OCI-LY3 (cell line): Measurements from ENCODE around the gene TBC1D32.

Source experiments
- H2AFZ ChIP-seq: fragments of 200-600, 300-600 bp; shearing (Covaris generic); 2 replicates; pipeline ENCODE4 v1.6.0; 2014; ENCODE audit warnings: antibody characterized with exemption, low read depth, low read length
- H3K27ac ChIP-seq: fragments of 200-600, 300-600 bp; sonication (generic); 2 replicates; pipeline ENCODE4 v1.5.1; 2014; ENCODE audit warnings: mild to moderate bottlenecking, low read length, moderate library complexity, mixed read lengths
- H3K27me3 ChIP-seq: fragments of 200-600, 300-600 bp; sonication (generic); 2 replicates; pipeline ENCODE4 v1.6.1; 2014; ENCODE audit warnings: low read depth, low read length, mixed read lengths
- H3K36me3 ChIP-seq: fragments of 200-600, 300-600 bp; sonication (generic); replicated peaks from 2 replicates; pipeline ENCODE3; 2014; ENCODE audit warnings: low read depth, low read length, mixed read lengths
- H3K4me1 ChIP-seq: fragments of 300-600, 200-600 bp; sonication (generic); 2 replicates; pipeline ENCODE4 v1.6.1; 2014; ENCODE audit warnings: low read length, mixed read lengths
- H3K4me2 ChIP-seq: fragments of 200-600, 300-600 bp; sonication (generic); 2 replicates; pipeline ENCODE4 v1.6.1; 2014; ENCODE audit warnings: low read length, mixed read lengths
- H3K4me3 ChIP-seq: fragments of 300-600, 200-600 bp; sonication (generic); 2 replicates; pipeline ENCODE4 v1.5.1; 2014; ENCODE audit warnings: antibody characterized with exemption, mild to moderate bottlenecking, low read length, moderate library complexity
- H3K79me2 ChIP-seq: fragments of 300-600, 200-600 bp; shearing (Covaris generic); 2 replicates; pipeline ENCODE4 v1.6.1; 2014; ENCODE audit warnings: mild to moderate bottlenecking, low read length, mixed read lengths
- H3K9ac ChIP-seq: fragments of 300-600, 200-600 bp; shearing (Covaris generic); 2 replicates; pipeline ENCODE4 v1.6.0; 2014; ENCODE audit warnings: mild to moderate bottlenecking, low read length, moderate library complexity
- H3K9me3 ChIP-seq: fragments of 200-600, 300-600 bp; shearing (Covaris generic); 2 replicates; pipeline ENCODE4 v1.6.1; 2014; ENCODE audit warnings: low read length, mixed read lengths; ENCODE audit not compliant: insufficient read depth
- H4K20me1 ChIP-seq: fragments of 200-600, 300-600 bp; sonication (generic); 2 replicates; pipeline ENCODE4 v1.6.1; 2016; ENCODE audit warnings: low read length, mixed read lengths; ENCODE audit not compliant: insufficient read depth
- EZH2phosphoT487 ChIP-seq: fragments of 200-600 bp; shearing (Covaris generic); IDR thresholded peaks from 2 replicates; pipeline ENCODE4 v1.6.1; 2018; ENCODE audit warnings: antibody characterized with exemption, mixed run types, low read depth
- TF ChIP-seq, protein P1 (sequence below): fragments of 200-600, 300-600 bp; sonication (generic); IDR thresholded peaks from 2 replicates; pipeline ENCODE4 v1.5.1; 2014; ENCODE audit warnings: antibody characterized with exemption, low read length, low read depth

TBC1D32 gene

DNA sequence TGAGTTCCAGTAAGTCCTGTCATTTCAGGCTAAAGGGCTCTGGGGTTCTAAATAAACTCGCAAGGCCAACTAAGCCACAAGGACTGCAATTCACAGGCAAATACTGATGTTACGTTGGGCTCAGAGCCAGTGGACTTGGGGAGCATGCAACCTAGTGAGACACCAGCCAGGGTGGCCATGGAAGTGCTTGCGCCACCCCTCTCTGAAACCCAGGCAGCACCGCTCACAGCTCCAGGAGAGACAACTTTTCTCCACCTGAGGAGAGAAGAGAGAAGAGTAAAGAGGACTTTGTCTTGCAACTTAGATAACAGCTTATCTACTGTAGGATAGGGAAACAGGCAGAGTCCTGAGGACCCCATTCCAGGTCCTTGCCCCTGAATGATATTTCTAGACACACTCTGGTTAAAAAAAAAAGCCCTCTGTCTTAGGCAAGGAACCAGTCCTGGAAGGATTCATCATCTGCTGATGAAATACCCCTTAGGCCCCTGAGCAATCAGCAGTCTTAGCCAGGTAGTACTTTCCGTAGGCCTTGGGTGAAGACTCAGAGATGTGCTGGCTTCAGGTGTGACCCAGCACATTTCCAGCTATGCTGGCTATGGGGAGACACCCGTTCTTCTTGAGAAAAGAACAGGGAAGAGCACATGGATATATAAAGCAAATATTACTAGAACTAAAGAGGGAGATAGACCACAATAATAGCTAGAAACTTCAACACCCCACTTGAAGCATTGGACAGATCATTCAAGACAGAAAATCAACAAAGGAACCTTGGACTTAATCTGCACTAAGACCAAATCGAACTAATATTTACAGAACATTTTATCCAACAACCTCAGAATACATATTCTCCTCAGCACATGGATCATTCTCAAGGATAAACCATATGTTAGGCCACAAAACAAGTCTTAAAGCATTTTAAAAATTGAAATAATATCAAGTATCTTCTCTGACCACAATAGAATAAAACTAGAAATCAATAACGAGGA lies 31.5 kb upstream of the TBC1D32 start:
- H3K4me2 ChIP-seq = no peak overlapping the region
- H3K36me3 ChIP-seq = no peaks in the 10 kb centered on the region
- no peaks in the 10 kb centered on the region for H4K20me1 ChIP-seq
- H3K4me3 ChIP-seq = no peak overlapping the region
- H2AFZ ChIP-seq = no peak overlapping the region
- TF ChIP-seq, protein P1, sequence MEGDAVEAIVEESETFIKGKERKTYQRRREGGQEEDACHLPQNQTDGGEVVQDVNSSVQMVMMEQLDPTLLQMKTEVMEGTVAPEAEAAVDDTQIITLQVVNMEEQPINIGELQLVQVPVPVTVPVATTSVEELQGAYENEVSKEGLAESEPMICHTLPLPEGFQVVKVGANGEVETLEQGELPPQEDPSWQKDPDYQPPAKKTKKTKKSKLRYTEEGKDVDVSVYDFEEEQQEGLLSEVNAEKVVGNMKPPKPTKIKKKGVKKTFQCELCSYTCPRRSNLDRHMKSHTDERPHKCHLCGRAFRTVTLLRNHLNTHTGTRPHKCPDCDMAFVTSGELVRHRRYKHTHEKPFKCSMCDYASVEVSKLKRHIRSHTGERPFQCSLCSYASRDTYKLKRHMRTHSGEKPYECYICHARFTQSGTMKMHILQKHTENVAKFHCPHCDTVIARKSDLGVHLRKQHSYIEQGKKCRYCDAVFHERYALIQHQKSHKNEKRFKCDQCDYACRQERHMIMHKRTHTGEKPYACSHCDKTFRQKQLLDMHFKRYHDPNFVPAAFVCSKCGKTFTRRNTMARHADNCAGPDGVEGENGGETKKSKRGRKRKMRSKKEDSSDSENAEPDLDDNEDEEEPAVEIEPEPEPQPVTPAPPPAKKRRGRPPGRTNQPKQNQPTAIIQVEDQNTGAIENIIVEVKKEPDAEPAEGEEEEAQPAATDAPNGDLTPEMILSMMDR = no peak
- no peak for TF ChIP-seq EZH2phosphoT487
- H3K79me2 ChIP-seq = no peaks in the 10 kb centered on the region
- no peak overlapping the region for H3K27ac ChIP-seq
- H3K4me1 ChIP-seq = no peaks in the 10 kb centered on the region
- H3K27me3 ChIP-seq = no peaks in the 10 kb centered on the region
- H3K9me3 ChIP-seq = no peaks in the 10 kb centered on the region
- no peak overlapping the region for H3K9ac ChIP-seq

DNA sequence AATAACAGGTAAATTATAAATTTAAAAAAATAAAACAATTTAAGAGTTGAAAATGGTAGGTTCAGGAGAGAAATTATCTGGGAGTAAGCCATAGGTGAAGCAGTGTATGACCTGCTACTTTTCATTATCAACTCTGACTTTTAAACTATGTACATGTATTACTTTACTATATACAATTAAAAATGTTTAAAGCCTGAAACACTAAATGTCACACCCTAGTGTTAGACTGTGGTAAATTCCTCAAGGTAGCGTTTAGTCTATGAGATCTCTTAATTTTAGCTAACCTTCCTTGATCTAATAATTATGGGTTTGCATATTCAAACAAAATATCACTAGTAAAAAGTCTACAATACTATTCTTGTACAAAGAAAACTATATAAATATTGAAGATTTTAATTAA lies 22.3 kb upstream of the TBC1D32 start:
- Histone ChIP-seq H3K4me1 (no peaks in the 10 kb centered on the region), H4K20me1 (no peaks in the 10 kb centered on the region), H3K9ac (no peak overlapping the region)

DNA sequence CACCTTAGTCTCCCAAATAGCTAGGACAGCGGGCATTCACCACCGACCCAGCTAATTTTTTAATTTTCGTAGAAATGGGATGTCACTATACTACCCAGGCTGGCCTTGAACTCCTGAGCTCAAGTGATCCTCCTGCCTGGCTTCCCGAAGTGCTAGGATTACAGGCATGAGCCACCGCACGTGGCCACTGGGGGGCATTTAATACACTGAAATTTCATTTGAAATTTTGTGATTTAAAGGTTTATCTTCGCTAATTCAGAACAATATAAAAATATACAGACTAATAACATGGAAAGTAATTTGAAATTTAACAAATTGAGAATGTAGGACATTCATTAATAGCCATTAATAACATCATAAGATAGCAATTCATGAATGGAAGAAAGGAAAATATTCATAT lies 20.5 kb upstream of the TBC1D32 start:
- TF ChIP-seq, protein P1 = peak; percentile 36
- TF ChIP-seq EZH2phosphoT487 = no peak

More for the DNA sequence above, 22.3 kb upstream of the TBC1D32 start:
- H3K79me2 ChIP-seq = no peaks in the 10 kb centered on the region
- no peak overlapping the region for H2AFZ ChIP-seq
- TF ChIP-seq, protein P1 = no peak
- no peak for TF ChIP-seq EZH2phosphoT487
- H3K9me3 ChIP-seq = no peaks in the 10 kb centered on the region
- no peak overlapping the region for H3K4me3 ChIP-seq
- no peaks in the 10 kb centered on the region for H3K36me3 ChIP-seq
- no peak overlapping the region for H3K27ac ChIP-seq
- no peaks in the 10 kb centered on the region for H3K27me3 ChIP-seq
- no peak overlapping the region for H3K4me2 ChIP-seq

DNA sequence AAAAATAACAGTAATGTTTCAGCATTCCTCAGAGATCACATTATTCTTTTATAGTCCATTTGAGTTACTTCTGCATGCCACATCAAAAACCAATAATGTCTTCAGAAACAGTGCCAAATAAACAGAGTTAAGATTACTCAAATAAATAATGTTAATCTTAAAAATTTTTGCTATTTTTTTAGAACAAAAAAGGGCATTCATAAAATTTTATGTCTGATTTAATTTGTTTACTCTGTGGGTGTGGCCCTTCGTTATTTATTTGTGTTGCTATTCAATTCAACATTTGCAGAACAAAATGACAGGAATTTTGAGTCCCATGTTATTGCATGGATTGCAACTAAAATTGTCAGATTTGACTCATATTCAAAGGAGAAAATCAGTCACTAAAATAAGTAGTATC lies 18.7 kb upstream of the TBC1D32 start:
- Histone ChIP-seq H3K4me2 (no peak overlapping the region), H3K79me2 (no peaks in the 10 kb centered on the region), H4K20me1 (no peaks in the 10 kb centered on the region), H3K27ac (no peak overlapping the region), H3K9me3 (no peaks in the 10 kb centered on the region), H3K4me3 (no peak overlapping the region), H3K36me3 (no peaks in the 10 kb centered on the region), H2AFZ (no peak overlapping the region), H3K27me3 (no peaks in the 10 kb centered on the region), H3K9ac (no peak overlapping the region), H3K4me1 (no peaks in the 10 kb centered on the region)
- TF ChIP-seq, protein P1 = no peak
- no peak for TF ChIP-seq EZH2phosphoT487

More for the DNA sequence above, 20.5 kb upstream of the TBC1D32 start:
- H3K27me3 ChIP-seq = no peaks in the 10 kb centered on the region
- no peak overlapping the region for H3K4me2 ChIP-seq
- no peak overlapping the region for H3K9ac ChIP-seq
- no peak overlapping the region for H3K4me3 ChIP-seq
- H3K79me2 ChIP-seq = no peaks in the 10 kb centered on the region
- no peaks in the 10 kb centered on the region for H4K20me1 ChIP-seq
- no peak overlapping the region for H3K27ac ChIP-seq
- no peaks in the 10 kb centered on the region for H3K4me1 ChIP-seq
- no peaks in the 10 kb centered on the region for H3K36me3 ChIP-seq
- no peaks in the 10 kb centered on the region for H3K9me3 ChIP-seq
- H2AFZ ChIP-seq = no peak overlapping the region
